HepG2 (cell line): Measurements from ENCODE around the gene SDCCAG8. TPM values are rescaled to one million over a fixed set of nuclear protein-coding genes. Genes with fewer than 3 reads are reported as not detected.
A peak's percentile ranks its signal among the peaks of the same experiment; 100 is the strongest.

Source experiments
- HDAC1 ChIP-seq: sonication (generic); formaldehyde crosslinking; IDR thresholded peaks from 2 replicates; pipeline ENCODE4 v1.5.1; 2020; ENCODE audit warnings: mild to moderate bottlenecking, missing genetic modification reagents
- JUNB ChIP-seq: sonication (generic); formaldehyde crosslinking; IDR thresholded peaks from 2 replicates; pipeline ENCODE4 v1.8.0; 2022; ENCODE audit warnings: missing genetic modification reagents, mild to moderate bottlenecking, borderline replicate concordance
- ONECUT2 ChIP-seq: sonication (generic); formaldehyde crosslinking; IDR thresholded peaks from 2 replicates; pipeline ENCODE4 v1.4.0; 2020; ENCODE audit warnings: missing genetic modification reagents
- RBM22 ChIP-seq: fragments of 200-400 bp; formaldehyde crosslinking; optimal IDR thresholded peaks from 2 replicates; pipeline ENCODE3; 2017; ENCODE audit warnings: mild to moderate bottlenecking, low read length, moderate library complexity
- SMAD9 ChIP-seq: sonication (generic); formaldehyde crosslinking; IDR thresholded peaks from 2 replicates; pipeline ENCODE4 v1.5.1; 2020; ENCODE audit warnings: mild to moderate bottlenecking, missing genetic modification reagents
- ZFAT ChIP-seq: sonication (generic); formaldehyde crosslinking; conservative IDR thresholded peaks from 2 replicates; pipeline ENCODE4 v1.8.1; 2023; ENCODE audit warnings: missing genetic modification reagents, inconsistent platforms
- ZNF101 ChIP-seq: sonication (generic); formaldehyde crosslinking; IDR thresholded peaks from 2 replicates; pipeline ENCODE4 v1.4.0; 2020; ENCODE audit warnings: mild to moderate bottlenecking, low read depth, missing genetic modification reagents, borderline replicate concordance
- ZNF20 ChIP-seq: sonication (generic); formaldehyde crosslinking; IDR thresholded peaks from 2 replicates; pipeline ENCODE4 v1.4.0; 2020; ENCODE audit warnings: mild to moderate bottlenecking, moderate library complexity, missing genetic modification reagents
- ZNF382 ChIP-seq: sonication (generic); formaldehyde crosslinking; IDR thresholded peaks from 2 replicates; pipeline ENCODE4 v1.5.0; 2020; ENCODE audit warnings: missing genetic modification reagents, mild to moderate bottlenecking, borderline replicate concordance
- ZNF841 ChIP-seq: sonication (generic); formaldehyde crosslinking; IDR thresholded peaks from 2 replicates; pipeline ENCODE4 v1.8.1; 2023; ENCODE audit warnings: missing genetic modification reagents, borderline replicate concordance
- polyA plus RNA-seq, 8 experiments: library from polyadenylated mRNA; depleted of rRNA in 3 of 8; stranded (reverse) in 7 of 8; unstranded in 1 of 8; fragments of >200 nt; fragmentation: Illumina TruSeq in 4 of 8; extraction: Trizol in 4 of 8; gene quantifications; 2 replicates each; pipeline versions ENCODE4 v1.2.1 to v1.2.3, GENCODE V29; 2011 to 2016; ENCODE audit warnings: low read depth in 4 of 8, missing spikeins in 1 of 8, mixed read lengths in 1 of 8; ENCODE audit not compliant: insufficient read depth in 1 of 8
- total RNA-seq, 5 experiments: library from RNA; depleted of rRNA; stranded (reverse); fragments of >200 nt; fragmentation: Illumina TruSeq; extraction: Trizol; gene quantifications; 2 replicates each; pipeline ENCODE4 v1.2.3, GENCODE V29; 2016; ENCODE audit warnings: low read depth in 1 of 5
- TF ChIP-seq, protein P1 (sequence below): IDR thresholded peaks from 2 replicates; pipeline ENCODE4 v1.6.1; 2016; ENCODE audit warnings: low read depth, control low read depth
- TF ChIP-seq, protein P2 (sequence below): sonication (generic); formaldehyde crosslinking; IDR thresholded peaks from 2 replicates; pipeline ENCODE4 v1.4.0; 2020; ENCODE audit warnings: missing genetic modification reagents
- TF ChIP-seq, protein P3 (sequence below): sonication (generic); formaldehyde crosslinking; IDR thresholded peaks from 2 replicates; pipeline ENCODE4 v1.5.1; 2020; ENCODE audit warnings: mild to moderate bottlenecking, missing genetic modification reagents, moderate library complexity
- TF ChIP-seq, protein P4 (sequence below), 2 experiments: sonication (generic) in 1 of 2; formaldehyde crosslinking in 1 of 2; IDR thresholded peaks; 2 replicates each; pipeline versions ENCODE4 v1.5.1 to v1.6.1; 2011 to 2020; ENCODE audit warnings: borderline replicate concordance in 1 of 2, low read depth in 1 of 2, low read length in 1 of 2, mild to moderate bottlenecking in 1 of 2, missing genetic modification reagents in 1 of 2, moderate library complexity in 1 of 2

The SDCCAG8 gene
- total and polyA plus RNA-seq, 2 of the 13 experiments (the other 11 are each of a cell fraction or from before 2014, with no cell fraction given) = 9.5 to 13.4 TPM

DNA sequence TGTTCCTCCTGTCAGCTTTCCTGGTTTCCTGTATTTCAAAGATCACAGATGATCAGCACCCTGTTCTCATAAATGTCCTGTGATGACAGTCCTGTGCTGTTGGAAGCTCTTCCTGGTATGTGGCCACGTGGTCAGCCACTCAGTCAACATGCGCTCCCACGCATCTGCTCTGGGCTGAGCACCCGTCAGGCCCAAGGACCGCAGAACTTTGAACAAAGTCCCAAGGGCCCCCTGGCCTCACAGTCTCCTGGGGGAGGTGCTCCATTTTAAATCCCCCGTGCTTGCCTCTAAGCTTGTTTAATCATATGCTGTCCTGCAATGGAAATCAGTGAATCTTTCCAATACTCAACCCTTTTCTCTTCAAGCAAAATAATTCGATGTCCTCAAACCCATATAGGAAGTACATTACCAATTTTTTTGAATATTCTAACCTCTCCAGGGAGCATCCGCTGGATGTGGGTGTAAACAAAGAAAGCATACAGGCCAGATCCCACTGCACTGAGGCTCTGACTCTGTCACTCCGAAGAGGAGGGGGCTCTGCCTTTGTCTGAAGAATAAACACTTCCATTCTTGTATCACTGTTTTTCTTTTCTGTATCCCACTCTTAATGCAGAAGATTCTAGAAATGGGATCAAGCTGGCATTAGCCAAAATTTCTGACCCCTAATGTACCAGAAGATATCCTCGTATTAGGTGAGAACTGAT lies 250.3 kb downstream of the SDCCAG8 start (continued):
- TF ChIP-seq, protein P1, sequence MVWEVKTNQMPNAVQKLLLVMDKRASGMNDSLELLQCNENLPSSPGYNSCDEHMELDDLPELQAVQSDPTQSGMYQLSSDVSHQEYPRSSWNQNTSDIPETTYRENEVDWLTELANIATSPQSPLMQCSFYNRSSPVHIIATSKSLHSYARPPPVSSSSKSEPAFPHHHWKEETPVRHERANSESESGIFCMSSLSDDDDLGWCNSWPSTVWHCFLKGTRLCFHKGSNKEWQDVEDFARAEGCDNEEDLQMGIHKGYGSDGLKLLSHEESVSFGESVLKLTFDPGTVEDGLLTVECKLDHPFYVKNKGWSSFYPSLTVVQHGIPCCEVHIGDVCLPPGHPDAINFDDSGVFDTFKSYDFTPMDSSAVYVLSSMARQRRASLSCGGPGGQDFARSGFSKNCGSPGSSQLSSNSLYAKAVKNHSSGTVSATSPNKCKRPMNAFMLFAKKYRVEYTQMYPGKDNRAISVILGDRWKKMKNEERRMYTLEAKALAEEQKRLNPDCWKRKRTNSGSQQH = peak; percentile 70; the same call in 1 of the 2 replicates
- TF ChIP-seq HDAC1 (CRISPR knock-in tag) (peak; percentile 60; the same call in 1 of the 2 replicates), JUNB (CRISPR knock-in tag) (no peak), ZFAT (CRISPR knock-in tag) (no peak), RBM22 (no peak), ONECUT2 (CRISPR knock-in tag) (no peak), ZNF20 (CRISPR knock-in tag) (no peak), ZNF841 (CRISPR knock-in tag) (no peak), SMAD9 (CRISPR knock-in tag) (no peak), ZNF382 (CRISPR knock-in tag) (no peak), ZNF101 (CRISPR knock-in tag) (no peak)
- TF ChIP-seq, protein P2, sequence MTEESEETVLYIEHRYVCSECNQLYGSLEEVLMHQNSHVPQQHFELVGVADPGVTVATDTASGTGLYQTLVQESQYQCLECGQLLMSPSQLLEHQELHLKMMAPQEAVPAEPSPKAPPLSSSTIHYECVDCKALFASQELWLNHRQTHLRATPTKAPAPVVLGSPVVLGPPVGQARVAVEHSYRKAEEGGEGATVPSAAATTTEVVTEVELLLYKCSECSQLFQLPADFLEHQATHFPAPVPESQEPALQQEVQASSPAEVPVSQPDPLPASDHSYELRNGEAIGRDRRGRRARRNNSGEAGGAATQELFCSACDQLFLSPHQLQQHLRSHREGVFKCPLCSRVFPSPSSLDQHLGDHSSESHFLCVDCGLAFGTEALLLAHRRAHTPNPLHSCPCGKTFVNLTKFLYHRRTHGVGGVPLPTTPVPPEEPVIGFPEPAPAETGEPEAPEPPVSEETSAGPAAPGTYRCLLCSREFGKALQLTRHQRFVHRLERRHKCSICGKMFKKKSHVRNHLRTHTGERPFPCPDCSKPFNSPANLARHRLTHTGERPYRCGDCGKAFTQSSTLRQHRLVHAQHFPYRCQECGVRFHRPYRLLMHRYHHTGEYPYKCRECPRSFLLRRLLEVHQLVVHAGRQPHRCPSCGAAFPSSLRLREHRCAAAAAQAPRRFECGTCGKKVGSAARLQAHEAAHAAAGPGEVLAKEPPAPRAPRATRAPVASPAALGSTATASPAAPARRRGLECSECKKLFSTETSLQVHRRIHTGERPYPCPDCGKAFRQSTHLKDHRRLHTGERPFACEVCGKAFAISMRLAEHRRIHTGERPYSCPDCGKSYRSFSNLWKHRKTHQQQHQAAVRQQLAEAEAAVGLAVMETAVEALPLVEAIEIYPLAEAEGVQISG (CRISPR knock-in tag) = peak; percentile 76
- TF ChIP-seq, protein P3, sequence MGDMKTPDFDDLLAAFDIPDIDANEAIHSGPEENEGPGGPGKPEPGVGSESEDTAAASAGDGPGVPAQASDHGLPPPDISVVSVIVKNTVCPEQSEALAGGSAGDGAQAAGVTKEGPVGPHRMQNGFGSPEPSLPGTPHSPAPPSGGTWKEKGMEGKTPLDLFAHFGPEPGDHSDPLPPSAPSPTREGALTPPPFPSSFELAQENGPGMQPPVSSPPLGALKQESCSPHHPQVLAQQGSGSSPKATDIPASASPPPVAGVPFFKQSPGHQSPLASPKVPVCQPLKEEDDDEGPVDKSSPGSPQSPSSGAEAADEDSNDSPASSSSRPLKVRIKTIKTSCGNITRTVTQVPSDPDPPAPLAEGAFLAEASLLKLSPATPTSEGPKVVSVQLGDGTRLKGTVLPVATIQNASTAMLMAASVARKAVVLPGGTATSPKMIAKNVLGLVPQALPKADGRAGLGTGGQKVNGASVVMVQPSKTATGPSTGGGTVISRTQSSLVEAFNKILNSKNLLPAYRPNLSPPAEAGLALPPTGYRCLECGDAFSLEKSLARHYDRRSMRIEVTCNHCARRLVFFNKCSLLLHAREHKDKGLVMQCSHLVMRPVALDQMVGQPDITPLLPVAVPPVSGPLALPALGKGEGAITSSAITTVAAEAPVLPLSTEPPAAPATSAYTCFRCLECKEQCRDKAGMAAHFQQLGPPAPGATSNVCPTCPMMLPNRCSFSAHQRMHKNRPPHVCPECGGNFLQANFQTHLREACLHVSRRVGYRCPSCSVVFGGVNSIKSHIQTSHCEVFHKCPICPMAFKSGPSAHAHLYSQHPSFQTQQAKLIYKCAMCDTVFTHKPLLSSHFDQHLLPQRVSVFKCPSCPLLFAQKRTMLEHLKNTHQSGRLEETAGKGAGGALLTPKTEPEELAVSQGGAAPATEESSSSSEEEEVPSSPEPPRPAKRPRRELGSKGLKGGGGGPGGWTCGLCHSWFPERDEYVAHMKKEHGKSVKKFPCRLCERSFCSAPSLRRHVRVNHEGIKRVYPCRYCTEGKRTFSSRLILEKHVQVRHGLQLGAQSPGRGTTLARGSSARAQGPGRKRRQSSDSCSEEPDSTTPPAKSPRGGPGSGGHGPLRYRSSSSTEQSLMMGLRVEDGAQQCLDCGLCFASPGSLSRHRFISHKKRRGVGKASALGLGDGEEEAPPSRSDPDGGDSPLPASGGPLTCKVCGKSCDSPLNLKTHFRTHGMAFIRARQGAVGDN = peak; percentile 95
- TF ChIP-seq, protein P4, sequence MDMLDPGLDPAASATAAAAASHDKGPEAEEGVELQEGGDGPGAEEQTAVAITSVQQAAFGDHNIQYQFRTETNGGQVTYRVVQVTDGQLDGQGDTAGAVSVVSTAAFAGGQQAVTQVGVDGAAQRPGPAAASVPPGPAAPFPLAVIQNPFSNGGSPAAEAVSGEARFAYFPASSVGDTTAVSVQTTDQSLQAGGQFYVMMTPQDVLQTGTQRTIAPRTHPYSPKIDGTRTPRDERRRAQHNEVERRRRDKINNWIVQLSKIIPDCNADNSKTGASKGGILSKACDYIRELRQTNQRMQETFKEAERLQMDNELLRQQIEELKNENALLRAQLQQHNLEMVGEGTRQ (IDR thresholded peaks at IDR 0.05; ENCODE audit: low read depth, low read length) = peak; percentile 89
- TF ChIP-seq, protein P4 (CRISPR knock-in tag; IDR thresholded peaks at IDR 0.05; ENCODE audit: borderline replicate concordance) = peak; percentile 90; the same call in 1 of the 2 replicates
